COR-L47 (cell line): Measurements from ENCODE around the gene VRTN.

Source experiments
- DNase-seq: peaks from one replicate; lab custom pipeline; 2025; lab: John Stamatoyannopoulos, UW

Gene VRTN

GRCh38 chr14:74392616-74393570 is 44.6 kb downstream of the VRTN start:
- no peak for DNase-seq

GRCh38 chr14:74394549-74394948 is 46.3 kb downstream of the VRTN start:
- no peak for DNase-seq

- no peak for DNase-seq
These were observed 46.8 kb downstream of the VRTN start for GRCh38 chr14:74395094-74395493.

GRCh38 chr14:74400031-74400685 is 51.9 kb downstream of the VRTN start:
- no peak for DNase-seq

- DNase-seq, result no peak
These were observed 52.7 kb downstream of the VRTN start for GRCh38 chr14:74400919-74401503.

GRCh38 chr14:74401504-74402241 is 53.4 kb downstream of the VRTN start:
- DNase-seq, result no peak

- no peak for DNase-seq
These were observed 54.4 kb downstream of the VRTN start for GRCh38 chr14:74402401-74403251.

GRCh38 chr14:74403619-74404417 is 55.5 kb downstream of the VRTN start:
- no peak for DNase-seq

GRCh38 chr14:74404435-74404834 is 56.2 kb downstream of the VRTN start:
- DNase-seq, result no peak

- no peak for DNase-seq
These were observed 57.4 kb downstream of the VRTN start for GRCh38 chr14:74405663-74406062.

- DNase-seq, result no peak
These were observed 58.9 kb downstream of the VRTN start for GRCh38 chr14:74407021-74407800.

GRCh38 chr14:74407801-74408154 is 59.5 kb downstream of the VRTN start:
- no peak for DNase-seq

GRCh38 chr14:74408870-74409269 is 60.6 kb downstream of the VRTN start:
- no peak for DNase-seq

- DNase-seq, result no peak
These were observed 61.2 kb downstream of the VRTN start for GRCh38 chr14:74409441-74409840.
